ENCODE measurements around the gene MICAL3.
A peak's percentile ranks its signal among the peaks of the same experiment; 100 is the strongest.

- no peak for TF ChIP-seq CEBPB (IDR thresholded peaks at IDR 0.05)
- peak in 1 of 2 experiments; percentile 27; a peak in 1 of 5 replicates for TF ChIP-seq EP300 (IDR thresholded peaks at IDR 0.05)
- no peak for TF ChIP-seq CTCF (IDR thresholded peaks at IDR 0.05)
- peak; percentile 61 for TF ChIP-seq JUNB (IDR thresholded peaks at IDR 0.05)
- no peak for TF ChIP-seq POLR2A (IDR thresholded peaks at IDR 0.05; ENCODE audit: low read length)
- no peak for TF ChIP-seq NR3C1 (IDR thresholded peaks at IDR 0.05)
- no peak for TF ChIP-seq MAZ (IDR thresholded peaks at IDR 0.05; ENCODE audit: borderline replicate concordance, low read depth, low read length)
- TF ChIP-seq MAX (IDR thresholded peaks at IDR 0.05) = peak; percentile 66; the same call in 1 of the 2 replicates
- TF ChIP-seq REST (IDR thresholded peaks at IDR 0.05) = no peak
These were observed 36.6 kb upstream of the MICAL3 start for GRCh38 chr22:18060646-18061620.
